Activated CD4-positive, alpha-beta T cell treated with anti-CD3 and anti-CD28 coated beads, Interleukin-2, amount 50 U/mL, for 1 hour (primary cell): ENCODE measurements around the gene BRD3OS.
"Not testable (repeated sequence)": the region's sequence is repeated elsewhere in the genome, so short reads cannot be mapped to it uniquely, and the experiment has no call there.

ENCODE experiments used
- DNase-seq: peaks from one replicate; pipeline ENCODE4 v3.0.0-alpha.2; 2020

The BRD3OS gene

DNA sequence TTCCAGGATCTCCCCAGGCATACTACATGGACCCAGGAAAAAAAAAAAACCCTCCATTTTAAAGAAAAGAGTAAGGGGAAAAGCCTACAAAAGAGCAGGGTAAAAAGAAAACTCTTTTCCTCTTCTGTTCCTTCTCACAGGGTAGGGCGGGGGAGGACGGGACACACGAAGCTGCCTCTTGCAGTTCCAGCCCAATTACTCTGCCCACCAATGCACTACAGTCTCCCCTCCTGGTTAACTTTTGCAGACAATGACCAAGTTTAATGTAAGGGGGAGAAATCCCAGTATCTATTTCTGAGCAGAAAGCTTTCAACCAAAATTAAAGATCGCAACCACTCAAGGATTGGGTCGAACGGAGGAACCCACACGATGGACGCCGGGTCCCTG, 41.2 kb downstream of the BRD3OS start:
- DNase-seq: no peak

DNA sequence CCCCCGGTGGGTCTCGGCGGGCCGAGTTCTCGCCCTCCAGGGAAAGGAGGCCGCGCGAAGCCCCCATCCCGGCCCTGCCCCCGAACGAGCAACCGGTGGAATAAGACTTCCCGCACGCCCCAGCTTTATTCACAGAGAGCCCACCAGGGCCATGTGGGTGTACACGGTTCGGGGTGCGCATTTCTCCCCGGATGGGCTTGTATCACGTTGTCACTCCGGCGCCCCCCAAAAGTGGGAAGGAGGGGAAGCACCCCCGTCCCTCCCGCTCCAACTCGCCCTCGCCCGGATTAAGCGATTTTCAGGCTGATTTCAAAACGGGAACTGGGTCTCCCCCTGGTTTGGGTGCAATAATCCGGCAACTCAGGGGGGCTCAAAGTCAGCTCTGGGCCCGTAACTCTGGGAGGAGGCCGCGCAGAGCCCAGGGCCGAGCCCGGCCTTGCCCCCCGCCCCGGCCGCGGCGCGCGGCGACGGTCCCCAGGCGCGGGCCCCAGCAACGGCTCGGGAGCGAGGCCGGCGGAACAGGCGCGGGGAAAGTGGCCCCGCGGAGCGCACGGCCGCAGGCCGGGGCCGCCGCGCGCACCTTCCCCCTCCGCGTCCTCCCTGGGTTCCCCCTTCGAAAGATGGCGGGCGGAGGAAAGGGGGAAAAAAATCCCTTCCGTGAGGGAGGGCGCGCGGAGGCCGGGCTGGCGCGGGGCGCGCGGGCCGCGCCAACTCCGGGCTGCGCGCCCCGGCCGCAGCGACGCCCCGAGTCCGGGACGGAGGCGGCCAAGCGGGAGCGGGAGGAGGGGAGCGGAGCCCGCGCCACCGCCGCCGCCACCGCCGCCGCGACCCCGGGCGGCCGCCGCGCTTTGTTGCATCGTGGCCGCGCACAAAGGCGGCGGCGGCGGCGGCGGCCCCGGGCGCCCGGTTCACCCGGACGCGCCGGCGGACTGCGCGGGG, 41.9 kb downstream of the BRD3OS start:
- peak; percentile 42 for DNase-seq

DNA sequence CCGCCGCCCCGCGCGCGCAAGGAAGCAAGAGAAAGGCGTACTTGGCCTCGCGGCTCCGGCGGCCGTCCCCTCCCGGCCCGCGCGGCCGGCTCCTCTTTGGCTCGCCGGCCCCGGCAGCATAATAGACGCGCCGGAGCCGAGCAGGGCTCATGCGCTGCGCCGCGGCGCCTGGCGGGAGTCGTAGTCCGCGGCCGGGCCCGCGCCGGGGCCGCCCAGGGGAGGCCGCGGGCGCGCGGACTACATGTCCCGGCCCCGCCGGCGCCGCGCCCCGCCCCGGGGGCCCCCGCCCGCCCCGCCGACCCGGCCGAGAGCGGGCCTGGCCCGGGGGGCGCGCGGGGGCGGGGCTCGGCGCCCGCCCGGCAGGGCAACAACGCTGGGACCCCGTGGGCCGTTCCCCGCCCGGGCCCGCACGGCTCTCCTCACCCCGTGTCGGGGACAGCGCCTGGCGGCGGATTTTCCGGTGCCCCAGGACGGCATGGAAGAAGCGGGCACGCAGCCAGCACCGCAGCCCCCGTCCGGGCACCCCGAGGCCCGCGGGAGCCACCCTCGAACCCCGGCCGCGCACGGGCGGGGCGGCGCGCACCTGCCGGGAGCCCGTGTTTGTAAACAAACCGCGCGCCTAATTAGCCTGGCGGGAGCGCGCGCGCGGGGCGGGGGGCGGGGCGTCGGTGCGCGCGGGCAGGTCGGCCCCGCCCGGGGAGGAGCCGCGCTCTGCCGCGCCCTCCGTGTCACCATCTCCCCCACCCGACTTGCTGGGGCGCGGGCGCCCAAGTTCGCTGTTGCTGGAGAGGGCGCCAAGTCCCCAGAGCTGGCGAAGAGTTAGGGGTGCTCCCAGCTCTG, 42.8 kb downstream of the BRD3OS start, which contains the start of gene BRD3:
Gene BRD3 (minus strand): TSS at position 123 of the 840 bp plus-strand sequence. CDS start 14,549 bp downstream, outside the sequence.
- peak; percentile 77 for DNase-seq

DNA sequence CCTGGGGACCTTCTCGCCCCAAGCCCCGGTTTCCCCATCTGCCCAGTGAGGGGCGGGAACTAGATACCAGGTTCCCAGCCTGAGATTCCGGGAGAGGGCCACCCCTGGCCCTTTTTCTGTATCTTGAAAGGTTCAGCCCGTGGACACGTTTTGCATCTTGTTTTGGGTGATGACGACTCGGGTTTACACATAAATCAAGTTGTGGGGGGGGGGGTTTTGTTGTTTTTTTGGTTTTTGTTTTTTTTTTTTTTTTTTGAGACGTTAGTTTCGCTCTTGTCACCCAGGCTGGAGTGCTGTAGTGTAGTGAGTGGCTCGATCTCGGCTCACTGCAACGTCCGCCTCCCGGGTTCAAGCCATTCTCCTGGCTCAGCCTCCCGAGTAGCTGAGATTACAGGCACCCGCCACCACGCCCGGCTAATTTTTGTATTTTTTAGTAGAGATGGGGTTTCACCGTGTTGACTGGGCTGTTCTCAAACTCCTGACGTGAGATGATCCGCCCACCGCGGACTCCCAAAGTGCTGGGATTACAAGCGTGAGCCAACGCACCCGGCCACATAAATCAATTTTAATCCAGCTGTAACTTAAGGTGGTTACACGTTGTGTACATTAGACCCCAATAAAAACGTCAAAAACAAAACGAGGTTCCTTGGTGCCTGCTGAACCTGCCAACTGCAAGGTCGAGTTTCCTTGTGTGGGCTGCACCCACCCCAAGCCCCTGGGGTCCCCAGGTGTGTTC, 43.6 kb downstream of the BRD3OS start:
- no peak for DNase-seq

DNA sequence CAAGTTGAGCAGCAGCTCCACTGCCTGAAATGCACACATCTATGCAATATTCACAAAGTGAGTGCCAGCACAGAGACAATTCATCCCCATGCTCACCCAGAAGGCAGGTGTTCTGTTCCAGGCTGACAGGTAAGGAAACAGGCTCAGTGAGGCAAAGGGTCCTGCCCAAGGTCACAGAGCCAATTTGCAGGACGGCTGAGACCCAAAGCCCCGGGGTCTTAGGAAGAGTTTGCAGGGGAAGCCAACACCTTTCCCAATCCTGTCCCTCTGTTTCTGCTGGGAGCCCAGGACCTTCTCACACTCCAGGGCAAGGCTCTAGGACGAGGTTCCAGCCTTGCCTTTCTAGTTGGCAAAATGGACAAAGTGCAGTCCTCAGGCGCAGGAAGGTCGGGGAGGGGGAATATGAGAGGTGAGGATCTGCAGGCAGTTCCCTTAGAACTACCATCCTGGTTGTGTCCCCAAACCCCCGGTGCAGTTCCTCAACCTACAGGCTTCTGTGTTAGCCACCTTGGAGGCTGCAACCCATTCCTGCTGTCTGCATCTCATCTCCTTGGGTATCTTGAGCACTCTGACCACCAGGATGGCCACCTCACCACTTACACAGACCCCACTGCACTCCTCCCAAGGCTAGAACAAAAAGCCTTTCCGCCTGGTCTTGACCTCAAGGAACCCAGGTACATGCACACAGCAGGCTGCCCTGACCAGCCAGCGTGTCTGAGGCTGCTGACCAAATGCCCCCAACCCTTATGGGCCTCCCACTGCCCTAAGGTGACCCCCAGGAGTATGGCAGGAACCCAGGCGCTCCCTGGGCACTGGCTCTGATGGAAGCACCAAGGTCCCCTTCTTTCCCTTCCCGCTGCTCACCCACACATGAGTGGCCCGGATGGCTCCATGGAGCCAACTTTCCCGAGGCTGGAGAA, 44.5 kb downstream of the BRD3OS start:
- DNase-seq: no peak

DNA sequence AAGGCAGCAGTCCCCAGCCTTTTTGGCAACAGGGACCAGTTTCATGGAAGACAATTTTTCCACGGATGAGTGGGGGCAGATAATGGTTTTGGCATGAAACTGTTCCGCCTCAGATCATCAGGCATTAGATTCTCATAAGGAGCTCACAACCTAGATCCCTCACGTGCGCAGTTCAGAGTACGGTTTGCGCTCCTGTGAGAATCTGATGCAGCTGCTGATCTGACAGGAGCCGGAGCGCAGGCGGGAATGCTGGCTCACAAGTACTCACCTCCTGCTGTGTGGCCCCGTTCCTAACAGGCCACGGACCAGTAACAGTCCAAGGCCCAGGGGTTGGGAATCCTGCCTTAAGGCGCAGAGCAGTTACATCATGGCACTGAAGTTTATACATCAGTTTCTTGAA, 45.9 kb downstream of the BRD3OS start:
- no peak for DNase-seq

DNA sequence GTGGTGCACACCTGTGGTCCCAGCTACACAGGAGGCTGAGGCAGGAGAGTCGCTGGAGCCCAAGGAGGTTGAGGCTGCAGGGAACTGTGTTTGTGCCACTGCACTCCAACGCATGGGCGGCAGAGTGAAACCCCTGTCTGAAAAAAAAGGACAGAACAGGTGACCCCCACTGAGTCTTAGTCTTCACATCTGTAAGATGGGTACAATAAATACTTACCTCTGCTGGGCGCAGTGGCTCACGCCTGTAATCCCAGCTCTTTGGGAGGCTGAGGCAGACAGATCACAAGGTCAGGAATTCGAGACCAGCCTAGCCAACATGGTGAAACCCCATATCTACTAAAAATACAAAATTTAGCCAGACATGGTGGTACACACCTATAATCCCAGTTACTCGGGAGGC, 47.4 kb downstream of the BRD3OS start:
- DNase-seq: not testable (repeated sequence)

DNA sequence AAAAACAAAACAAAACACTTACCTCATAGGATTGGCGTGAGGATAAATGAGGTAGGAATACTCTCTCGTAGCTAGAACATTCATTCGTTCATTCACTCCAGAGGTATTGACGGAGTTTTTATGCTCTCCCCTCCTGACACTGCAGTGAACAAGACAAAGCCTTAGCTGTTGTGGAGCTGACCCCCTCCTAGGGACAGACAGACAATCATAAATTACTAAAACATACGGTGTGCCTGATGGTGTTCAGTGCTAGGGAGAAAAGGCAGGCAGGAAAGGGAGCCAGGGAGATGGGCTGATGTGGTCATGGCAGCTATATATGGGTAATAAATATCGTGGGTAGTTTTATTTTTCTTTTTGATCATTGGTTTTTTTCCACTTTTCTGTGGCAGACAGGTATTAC, 48.2 kb downstream of the BRD3OS start:
- no peak for DNase-seq

DNA sequence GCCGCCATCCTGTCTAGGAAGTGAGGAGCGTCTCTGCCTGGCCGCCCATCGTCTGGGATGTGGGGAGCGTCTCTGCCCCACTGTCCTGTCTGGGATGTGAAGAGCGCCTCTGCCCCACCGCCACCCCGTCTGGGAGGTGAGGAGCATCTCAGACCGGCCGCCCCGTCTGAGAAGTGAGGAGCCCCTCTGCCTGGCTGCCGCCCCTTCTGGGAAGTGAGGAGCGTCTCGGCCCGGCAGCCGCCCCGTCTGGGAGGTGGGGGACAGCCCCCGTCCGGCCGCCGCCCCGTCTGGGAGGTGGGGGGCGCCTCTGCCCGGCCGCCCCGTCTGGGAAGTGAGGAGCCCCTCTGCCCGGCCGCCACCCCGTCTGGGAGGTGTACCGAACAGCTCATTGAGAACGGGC, 50.4 kb downstream of the BRD3OS start:
- not testable (repeated sequence) for DNase-seq

DNA sequence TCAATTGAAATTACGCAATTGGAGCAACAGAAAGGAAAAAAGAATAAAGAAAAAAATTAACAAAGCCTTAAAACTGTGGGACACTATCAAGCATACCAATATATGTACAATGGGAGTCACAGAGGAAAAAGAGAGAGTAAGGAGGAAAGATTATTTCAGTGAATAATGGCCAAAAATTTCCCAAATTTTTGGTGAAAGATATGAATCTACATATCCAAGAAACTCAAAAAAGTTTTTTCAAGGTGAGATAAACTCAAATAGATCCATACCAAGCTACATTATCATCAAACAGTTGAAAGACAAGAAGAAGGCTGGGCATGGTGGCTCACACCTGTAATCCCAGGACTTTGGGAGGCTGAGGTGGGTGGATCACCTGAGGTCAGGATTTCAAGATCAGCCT, 51.4 kb downstream of the BRD3OS start:
- no peak for DNase-seq
